GM12891 (cell line): ENCODE data around the gene PCDH18.

ENCODE experiments used
- PAX5 ChIP-seq: IDR thresholded peaks from 2 replicates; pipeline ENCODE4 v1.6.1; 2011; ENCODE audit warnings: low read length, moderate library complexity, mild to moderate bottlenecking; ENCODE audit not compliant: insufficient read depth, severe bottlenecking
- POLR2A ChIP-seq: IDR thresholded peaks from 2 replicates; pipeline ENCODE4 v1.6.1; 2011; ENCODE audit warnings: low read depth, low read length, control low read depth
- POLR2AphosphoS5 ChIP-seq: IDR thresholded peaks from 2 replicates; pipeline ENCODE4 v1.6.1; 2011; ENCODE audit warnings: low read depth, low read length, control low read depth
- POU2F2 ChIP-seq: IDR thresholded peaks from 2 replicates; pipeline ENCODE4 v1.6.1; 2011; ENCODE audit warnings: low read depth, mild to moderate bottlenecking, control low read depth, low read length, moderate library complexity
- SPI1 ChIP-seq: IDR thresholded peaks from 2 replicates; pipeline ENCODE4 v1.6.1; 2011; ENCODE audit warnings: low read depth, low read length, control low read depth
- TAF1 ChIP-seq: IDR thresholded peaks from 2 replicates; pipeline ENCODE4 v1.6.1; 2011; ENCODE audit warnings: low read depth, low read length, control low read depth

GRCh38 chr4:137538526-137538925 lies 6.2 kb upstream of the PCDH18 start:
- TF ChIP-seq POLR2A = no peak
- no peak for TF ChIP-seq POLR2AphosphoS5
- TF ChIP-seq SPI1 = no peak
- no peak for TF ChIP-seq TAF1
- TF ChIP-seq POU2F2 = no peak
- no peak for TF ChIP-seq PAX5
